ENCODE measurements around the gene RAB10.

GRCh38 chr2:26080356-26080755, 46.5 kb downstream of the RAB10 start:
- TF ChIP-seq CTCF (IDR thresholded peaks at IDR 0.05; ENCODE audit: borderline replicate concordance, extremely low read depth, low read length, poor library complexity, severe bottlenecking) (no peak), EZH2 (IDR thresholded peaks at IDR 0.05; ENCODE audit: borderline replicate concordance, low read depth, low read length, severe bottlenecking) (no peak)

Measured in DND-41 (cell line).